Common myeloid progenitor, CD34-positive (primary cell): Measurements from ENCODE around the gene CPVL.

Source experiments
- CTCF ChIA-PET: fragments of 350-600 bp; sonication (Branson Sonifier 250); formaldehyde crosslinking; loops from one replicate; lab custom pipeline; 2021; ENCODE audit warnings: antibody characterized with exemption; lab: Charles Lee
- POLR2A ChIA-PET: fragments of 350-600 bp; sonication (Branson Sonifier 250); formaldehyde crosslinking; loops from one replicate; lab custom pipeline; 2021; ENCODE audit warnings: antibody characterized with exemption; lab: Charles Lee
- DNase-seq, 3 donors: peaks; one replicate each; pipeline versions ENCODE4 v3.0.0 to v3.0.0-alpha.2; 2013
- H3K27ac ChIP-seq, 2 experiments: 1 replicate in 1 of 2; 2 replicates in 1 of 2; pipeline ENCODE4 v1.7.0; 2013; ENCODE audit warnings: inconsistent platforms in 2 of 2, low read length in 2 of 2, mild to moderate bottlenecking in 2 of 2, low read depth in 1 of 2, moderate library complexity in 1 of 2; ENCODE audit not compliant: severe bottlenecking in 2 of 2, insufficient read depth in 1 of 2, poor library complexity in 1 of 2
- H3K27me3 ChIP-seq, 5 experiments: replicated peaks in 2 of 5; 1 replicate in 3 of 5; 2 replicates in 2 of 5; pipeline versions ENCODE4 v1.6.1 to v1.7.0; 2013; ENCODE audit warnings: low read length in 4 of 5, mild to moderate bottlenecking in 2 of 5, moderate library complexity in 2 of 5, inconsistent platforms in 1 of 5; ENCODE audit not compliant: insufficient read depth in 5 of 5, control insufficient read depth in 4 of 5
- H3K36me3 ChIP-seq, 4 experiments: 1 replicate in 2 of 4; 2 replicates in 2 of 4; pipeline versions ENCODE4 v1.6.1 to v1.7.0; 2013; ENCODE audit warnings: low read length in 3 of 4, control low read depth in 1 of 4, mild to moderate bottlenecking in 1 of 4; ENCODE audit not compliant: control insufficient read depth in 4 of 4, insufficient read depth in 4 of 4
- H3K4me1 ChIP-seq, 4 experiments: 1 replicate in 3 of 4; 2 replicates in 1 of 4; pipeline versions ENCODE4 v1.6.1 to v1.7.1; 2013; ENCODE audit warnings: low read length in 3 of 4, mild to moderate bottlenecking in 3 of 4, control low read depth in 1 of 4, inconsistent platforms in 1 of 4, moderate library complexity in 1 of 4; ENCODE audit not compliant: control insufficient read depth in 4 of 4, insufficient read depth in 4 of 4; ENCODE audit errors: control extremely low read depth in 1 of 4
- H3K4me3 ChIP-seq, 7 experiments: 1 replicate in 4 of 7; 2 replicates in 3 of 7; pipeline versions ENCODE4 v1.5.1 to v1.7.0; 2013; ENCODE audit warnings: mild to moderate bottlenecking in 7 of 7, low read length in 6 of 7, moderate library complexity in 6 of 7, inconsistent platforms in 2 of 7, low read depth in 2 of 7, control low read depth in 1 of 7; ENCODE audit not compliant: insufficient read depth in 4 of 7, control insufficient read depth in 1 of 7; ENCODE audit errors: extremely low read depth in 1 of 7
- H3K9me3 ChIP-seq, 5 experiments: 1 replicate in 4 of 5; 2 replicates in 1 of 5; pipeline versions ENCODE4 v1.6.1 to v1.7.1; 2013; ENCODE audit warnings: low read length in 4 of 5, mild to moderate bottlenecking in 2 of 5, inconsistent platforms in 1 of 5, low read depth in 1 of 5, moderate library complexity in 1 of 5; ENCODE audit not compliant: control insufficient read depth in 4 of 5, insufficient read depth in 2 of 5; ENCODE audit errors: control extremely low read depth in 1 of 5
- WGBS: methylation state at CpG from one replicate; pipeline ENCODE4 v1.1.5; 2013; ENCODE audit not compliant: insufficient coverage; 5-methylcytosine and 5-hydroxymethylcytosine counted together

The CPVL gene

DNA sequence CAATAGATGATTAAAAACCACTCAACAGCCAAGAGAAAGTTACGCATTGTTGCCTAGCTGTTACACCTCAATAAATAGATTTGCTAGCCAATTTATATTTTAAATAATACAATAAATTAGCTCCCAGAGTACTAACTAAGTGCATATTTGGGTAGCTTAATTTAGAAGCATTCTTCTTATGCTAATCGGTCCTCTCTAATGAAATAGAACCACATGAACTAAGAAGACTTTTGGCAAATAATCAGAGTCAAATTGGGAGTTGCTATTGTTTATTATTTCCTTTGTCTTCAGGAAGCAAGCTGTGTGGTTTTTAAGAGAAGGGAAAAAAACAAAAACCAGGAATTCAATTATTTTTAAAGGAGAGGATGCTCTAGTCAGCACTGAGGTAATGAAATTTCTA is 139.2 kb downstream of the CPVL start:
- ChIA-PET POLR2A (no interaction called here), CTCF (no interaction called here)
- no CpG with 5 or more reads among the region's 2 CpGs for WGBS
- no peak for DNase-seq
- Histone ChIP-seq H3K4me1 (no peaks in the 10 kb centered on the region), H3K4me3 (no peak overlapping the region), H3K9me3 (peaks cover 0 to 3% (median 0%) of the 10 kb centered on the region in 5 experiments), H3K27ac (no peak overlapping the region), H3K27me3 (no peaks in the 10 kb centered on the region), H3K36me3 (no peaks in the 10 kb centered on the region)

DNA sequence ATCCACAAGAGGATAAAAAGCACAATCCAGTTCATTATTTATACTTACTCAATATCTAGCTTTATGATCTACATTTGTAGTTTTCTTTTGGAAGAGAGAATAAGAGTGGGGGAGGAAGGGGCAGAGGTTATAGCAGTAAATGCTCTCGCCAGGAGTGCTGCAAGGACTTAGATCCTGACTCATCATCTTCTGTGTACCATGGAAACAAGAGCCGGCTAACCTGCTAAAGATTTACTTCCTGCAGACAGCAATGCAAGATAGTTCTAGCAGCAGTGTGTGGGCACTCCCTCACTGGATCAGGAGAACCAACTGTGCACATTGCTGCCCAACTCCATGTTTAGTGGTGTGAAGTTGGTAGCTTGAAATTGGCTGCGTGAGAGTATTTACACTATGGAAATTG is 140.5 kb downstream of the CPVL start:
- no peaks in the 10 kb centered on the region for H3K36me3 ChIP-seq
- 92% methylated on average over 2 of the region's 3 CpGs for WGBS
- ChIA-PET CTCF (no interaction called here), POLR2A (no interaction called here)
- peaks cover 0 to 3% (median 0%) of the 10 kb centered on the region in 5 experiments for H3K9me3 ChIP-seq
- H3K27me3 ChIP-seq: no peaks in the 10 kb centered on the region
- no peaks in the 10 kb centered on the region for H3K4me1 ChIP-seq
- no peak for DNase-seq
- no peak overlapping the region for H3K27ac ChIP-seq
- no peak overlapping the region for H3K4me3 ChIP-seq

DNA sequence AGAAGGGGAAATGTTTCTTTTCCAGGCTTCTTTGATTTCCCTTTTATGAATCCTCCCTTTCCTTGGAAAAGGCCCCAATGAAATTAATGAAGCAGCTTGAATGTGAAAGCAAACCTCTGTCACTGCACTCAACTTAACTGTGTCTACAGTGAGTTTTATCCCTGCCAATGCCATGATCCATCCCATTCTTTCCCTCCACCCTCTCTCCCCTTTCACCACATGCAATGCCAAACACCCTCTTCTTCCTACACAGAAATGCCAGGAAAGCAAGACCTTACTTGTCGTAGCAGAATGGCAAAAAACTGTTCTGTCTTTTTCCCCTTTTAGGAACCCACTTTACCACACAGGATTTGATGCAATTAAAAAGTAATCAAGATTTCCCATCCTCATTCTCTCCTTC is 140.9 kb downstream of the CPVL start:
- POLR2A ChIA-PET: no interaction called here

DNA sequence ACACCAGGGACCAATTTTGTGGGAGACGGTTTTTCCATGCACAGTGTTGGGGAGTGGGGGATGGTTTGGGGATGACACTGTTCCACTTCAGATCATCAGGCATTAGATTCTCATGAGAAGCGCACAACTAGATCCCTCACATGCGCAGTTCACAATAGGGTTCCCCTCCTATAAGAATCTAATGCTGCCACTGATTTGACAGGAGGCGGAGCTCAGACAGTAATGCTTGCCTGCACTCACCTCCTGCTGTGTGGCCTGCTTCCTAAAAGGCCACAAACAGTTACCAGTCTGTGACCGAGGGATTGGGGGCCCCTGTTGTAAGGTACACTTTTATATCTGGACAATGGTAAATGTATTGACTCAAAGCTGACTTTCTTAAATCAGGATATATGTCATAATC is 142.6 kb downstream of the CPVL start:
- no peaks in the 10 kb centered on the region for H3K27me3 ChIP-seq
- 92% methylated on average over 2 of the region's 5 CpGs for WGBS
- peaks cover 0 to 3% (median 0%) of the 10 kb centered on the region in 5 experiments for H3K9me3 ChIP-seq
- H3K27ac ChIP-seq: no peak overlapping the region
- H3K36me3 ChIP-seq: no peaks in the 10 kb centered on the region
- no peaks in the 10 kb centered on the region for H3K4me1 ChIP-seq
- DNase-seq: no peak
- H3K4me3 ChIP-seq: no peak overlapping the region
- ChIA-PET POLR2A (no interaction called here), CTCF (interaction anchor here (1.0 kb wide), 1 partner anchor 11 kb away, joined by 5 read pairs; no protein-coding TSS in a partner anchor)

More for the DNA sequence above, 140.9 kb downstream of the CPVL start:
- H3K27me3 ChIP-seq: no peaks in the 10 kb centered on the region
- 86% methylated on average over 1 of the region's 1 CpG for WGBS
- H3K4me1 ChIP-seq: no peaks in the 10 kb centered on the region
- H3K9me3 ChIP-seq: peaks cover 0 to 3% (median 0%) of the 10 kb centered on the region in 5 experiments
- H3K27ac ChIP-seq: no peak overlapping the region
- CTCF ChIA-PET: no interaction called here
- no peak overlapping the region for H3K4me3 ChIP-seq
- no peaks in the 10 kb centered on the region for H3K36me3 ChIP-seq
- no peak for DNase-seq

- 94% methylated on average over 2 of the region's 2 CpGs for WGBS
- H3K4me3 ChIP-seq: no peak overlapping the region
- no peak for DNase-seq
- no peaks in the 10 kb centered on the region for H3K36me3 ChIP-seq
- ChIA-PET CTCF (no interaction called here), POLR2A (no interaction called here)
- H3K27ac ChIP-seq: no peak overlapping the region
- no peaks in the 10 kb centered on the region for H3K9me3 ChIP-seq
- H3K27me3 ChIP-seq: no peaks in the 10 kb centered on the region
- no peaks in the 10 kb centered on the region for H3K4me1 ChIP-seq
Measured at GRCh38 chr7:29000717-29001076, 145.6 kb downstream of the CPVL start.

- DNase-seq: no peak
- no peaks in the 10 kb centered on the region for H3K36me3 ChIP-seq
- no peak overlapping the region for H3K4me3 ChIP-seq
- ChIA-PET CTCF (no interaction called here), POLR2A (no interaction called here)
- no peaks in the 10 kb centered on the region for H3K9me3 ChIP-seq
- H3K27me3 ChIP-seq: no peaks in the 10 kb centered on the region
- 94% methylated on average over 10 of the region's 12 CpGs for whole genome bisulfite sequencing
- H3K27ac ChIP-seq: no peak overlapping the region
- no peaks in the 10 kb centered on the region for H3K4me1 ChIP-seq
Measured at GRCh38 chr7:28999895-29000716, 146.2 kb downstream of the CPVL start.

- ChIA-PET POLR2A (no interaction called here), CTCF (no interaction called here)
- no peaks in the 10 kb centered on the region for H3K9me3 ChIP-seq
- no peaks in the 10 kb centered on the region for H3K27me3 ChIP-seq
- no peak for DNase-seq
- no peaks in the 10 kb centered on the region for H3K36me3 ChIP-seq
- H3K27ac ChIP-seq: no peak overlapping the region
- H3K4me3 ChIP-seq: no peak overlapping the region
- 100% methylated on average over 2 of the region's 5 CpGs for WGBS
- no peaks in the 10 kb centered on the region for H3K4me1 ChIP-seq
Measured at GRCh38 chr7:28999427-28999826, 146.9 kb downstream of the CPVL start.
